Right lobe of liver (tissue), 6 donors: ENCODE measurements around the gene MEGF8. TPM values are rescaled to one million over a fixed set of nuclear protein-coding genes. Genes with fewer than 3 reads are reported as not detected.

ENCODE experiments used
- ATAC-seq, 4 donors: fragments of 200-7000 bp; cut with Tn5 transposase; one replicate each; pipeline ENCODE4 v1.9.1; 2020; ENCODE audit warnings: mild to moderate bottlenecking in 4 of 4, moderate library complexity in 4 of 4
- DNase-seq, 3 donors: peaks; one replicate each; pipeline ENCODE4 v3.0.0-alpha.2; 2020
- H3K27ac ChIP-seq, 3 donors: fragments of 200-600 bp; one replicate each; pipeline ENCODE4 v1.8.0; 2022
- H3K27me3 ChIP-seq, 2 donors: fragments of 200-600 bp; one replicate each; pipeline ENCODE4 v1.8.0; 2022
- H3K36me3 ChIP-seq, 4 donors: fragments of 200-600 bp; sonication (generic) in 1 of 4; one replicate each; pipeline versions ENCODE4 v1.5.1 to v1.8.0; 2017 to 2022; ENCODE audit warnings: control low read depth in 1 of 4
- H3K4me1 ChIP-seq, 4 donors: fragments of 200-600 bp; sonication (generic) in 1 of 4; one replicate each; pipeline versions ENCODE4 v1.5.1 to v1.8.0; 2017 to 2022; ENCODE audit warnings: control low read depth in 1 of 4
- H3K4me3 ChIP-seq, 3 donors: fragments of 200-600 bp; one replicate each; pipeline ENCODE4 v1.8.0; 2022
- H3K9me3 ChIP-seq, 4 donors: fragments of 200-600 bp; sonication (generic) in 1 of 4; one replicate each; pipeline versions ENCODE4 v1.5.1 to v1.8.0; 2017 to 2022; ENCODE audit warnings: control low read depth in 1 of 4
- POLR2A ChIP-seq: fragments of 450-650 bp; IDR thresholded peaks from one replicate; pipeline ENCODE4 v1.6.1; 2017; ENCODE audit warnings: antibody characterized with exemption, mild to moderate bottlenecking
- WGBS: methylation state at CpG from one replicate; pipeline ENCODE4 v1.1.6; 2018; ENCODE audit warnings: low coverage, low lambda C conversion rate; ENCODE audit not compliant: insufficient coverage; ENCODE audit errors: missing lambda C conversion rate; 5-methylcytosine and 5-hydroxymethylcytosine counted together
- intact Hi-C, 2 donors: fragments of 100-400 bp; cut with DNase I; formaldehyde crosslinking; loops; one replicate each; pipeline versions ENCODE4 v1.11.2 to v1.14.1; 2022
- long read RNA-seq: library from polyadenylated mRNA; unstranded; transcript quantifications from one replicate; pipeline ENCODE4 v2.0.0, GENCODE V29; 2019
- total RNA-seq, 6 experiments: library from RNA; depleted of rRNA in 2 of 6; stranded (reverse); fragments of >200 nt in 2 of 6; fragmentation: NEBNext Ultra II Directional in 3 of 6; extraction: Animal tissue kit (Norgen Biotek cat#: 25700) in 3 of 6; gene quantifications; one replicate each; pipeline versions ENCODE4 v1.1.0 to v1.2.4, GENCODE V29; 2016 to 2023
- TF ChIP-seq, protein P1 (sequence below), 4 donors: fragments of 200-600 bp in 3 of 4; fragments of 450-650 bp in 1 of 4; IDR thresholded peaks; one replicate each; pipeline versions ENCODE4 v1.5.1 to v1.8.0; 2016 to 2022; ENCODE audit warnings: antibody characterized with exemption in 4 of 4, mild to moderate bottlenecking in 2 of 4
- donor health status: DM: no; HTN: yes; CAD: no.
- donor health status: DM: no; HTN: no; CAD: no.
- donor health status: DM: no; HTN: no; CAD: no.
- donor health status: DM: no; HTN: yes; CAD: no.
- donor health status: DM: no; HTN: yes; CAD: no.

MEGF8 gene, protein sequence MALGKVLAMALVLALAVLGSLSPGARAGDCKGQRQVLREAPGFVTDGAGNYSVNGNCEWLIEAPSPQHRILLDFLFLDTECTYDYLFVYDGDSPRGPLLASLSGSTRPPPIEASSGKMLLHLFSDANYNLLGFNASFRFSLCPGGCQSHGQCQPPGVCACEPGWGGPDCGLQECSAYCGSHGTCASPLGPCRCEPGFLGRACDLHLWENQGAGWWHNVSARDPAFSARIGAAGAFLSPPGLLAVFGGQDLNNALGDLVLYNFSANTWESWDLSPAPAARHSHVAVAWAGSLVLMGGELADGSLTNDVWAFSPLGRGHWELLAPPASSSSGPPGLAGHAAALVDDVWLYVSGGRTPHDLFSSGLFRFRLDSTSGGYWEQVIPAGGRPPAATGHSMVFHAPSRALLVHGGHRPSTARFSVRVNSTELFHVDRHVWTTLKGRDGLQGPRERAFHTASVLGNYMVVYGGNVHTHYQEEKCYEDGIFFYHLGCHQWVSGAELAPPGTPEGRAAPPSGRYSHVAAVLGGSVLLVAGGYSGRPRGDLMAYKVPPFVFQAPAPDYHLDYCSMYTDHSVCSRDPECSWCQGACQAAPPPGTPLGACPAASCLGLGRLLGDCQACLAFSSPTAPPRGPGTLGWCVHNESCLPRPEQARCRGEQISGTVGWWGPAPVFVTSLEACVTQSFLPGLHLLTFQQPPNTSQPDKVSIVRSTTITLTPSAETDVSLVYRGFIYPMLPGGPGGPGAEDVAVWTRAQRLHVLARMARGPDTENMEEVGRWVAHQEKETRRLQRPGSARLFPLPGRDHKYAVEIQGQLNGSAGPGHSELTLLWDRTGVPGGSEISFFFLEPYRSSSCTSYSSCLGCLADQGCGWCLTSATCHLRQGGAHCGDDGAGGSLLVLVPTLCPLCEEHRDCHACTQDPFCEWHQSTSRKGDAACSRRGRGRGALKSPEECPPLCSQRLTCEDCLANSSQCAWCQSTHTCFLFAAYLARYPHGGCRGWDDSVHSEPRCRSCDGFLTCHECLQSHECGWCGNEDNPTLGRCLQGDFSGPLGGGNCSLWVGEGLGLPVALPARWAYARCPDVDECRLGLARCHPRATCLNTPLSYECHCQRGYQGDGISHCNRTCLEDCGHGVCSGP (N-terminal part only)
- 10 to 100 TPM in 1 of 6 experiments, 1 to 10 TPM in 5; 5.5 to 11.0 (median 8.7) TPM for total RNA-seq
- long read RNA-seq = 0 reads

DNA sequence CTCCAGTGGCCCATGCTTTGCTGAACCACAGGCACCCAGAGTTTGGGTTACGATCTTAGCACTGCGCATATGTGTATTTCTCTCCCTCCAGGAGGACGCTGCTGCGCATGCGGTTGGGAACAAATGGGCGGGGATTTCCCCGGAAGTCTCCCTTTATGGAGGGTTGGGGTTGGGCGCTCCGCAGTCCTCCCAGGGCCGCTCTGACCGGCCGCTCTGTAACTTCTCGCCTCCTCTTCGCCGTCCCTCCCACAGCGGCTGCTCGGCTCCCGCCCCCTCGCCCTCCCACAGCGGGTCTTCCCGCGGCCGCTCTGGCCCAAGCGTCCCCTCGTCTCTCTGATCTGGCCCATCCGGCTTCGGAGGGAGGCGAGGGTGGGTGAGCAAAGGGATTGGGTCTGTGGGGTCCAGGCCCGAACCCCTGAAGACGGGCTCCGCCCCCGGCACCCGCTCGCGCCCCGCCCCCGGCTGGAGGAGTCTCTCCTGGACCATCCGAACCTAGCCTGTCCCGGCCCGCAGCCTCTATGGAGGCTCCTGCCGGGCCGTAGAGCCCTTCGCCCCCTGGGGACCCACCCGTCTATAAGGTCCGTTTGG, at the start of gene MEGF8:
Gene MEGF8, plus strand, starts transcription at position 328 of the 588 bp plus-strand sequence. CDS start 609 bp downstream, outside the sequence.
- peak; percentile 96 to 98 (median 98) for DNase-seq
- intact Hi-C loops = loop anchor here in 1 of 2 donors (10.0 kb wide), 1 partner anchor 191 kb away; the partner anchor contains the start of gene POU2F2
- H3K36me3 ChIP-seq = no peaks in the 10 kb centered on the region
- TF ChIP-seq, protein P1, sequence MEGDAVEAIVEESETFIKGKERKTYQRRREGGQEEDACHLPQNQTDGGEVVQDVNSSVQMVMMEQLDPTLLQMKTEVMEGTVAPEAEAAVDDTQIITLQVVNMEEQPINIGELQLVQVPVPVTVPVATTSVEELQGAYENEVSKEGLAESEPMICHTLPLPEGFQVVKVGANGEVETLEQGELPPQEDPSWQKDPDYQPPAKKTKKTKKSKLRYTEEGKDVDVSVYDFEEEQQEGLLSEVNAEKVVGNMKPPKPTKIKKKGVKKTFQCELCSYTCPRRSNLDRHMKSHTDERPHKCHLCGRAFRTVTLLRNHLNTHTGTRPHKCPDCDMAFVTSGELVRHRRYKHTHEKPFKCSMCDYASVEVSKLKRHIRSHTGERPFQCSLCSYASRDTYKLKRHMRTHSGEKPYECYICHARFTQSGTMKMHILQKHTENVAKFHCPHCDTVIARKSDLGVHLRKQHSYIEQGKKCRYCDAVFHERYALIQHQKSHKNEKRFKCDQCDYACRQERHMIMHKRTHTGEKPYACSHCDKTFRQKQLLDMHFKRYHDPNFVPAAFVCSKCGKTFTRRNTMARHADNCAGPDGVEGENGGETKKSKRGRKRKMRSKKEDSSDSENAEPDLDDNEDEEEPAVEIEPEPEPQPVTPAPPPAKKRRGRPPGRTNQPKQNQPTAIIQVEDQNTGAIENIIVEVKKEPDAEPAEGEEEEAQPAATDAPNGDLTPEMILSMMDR (IDR thresholded peaks at IDR 0.05) = peak in 3 of 4 donors; percentile 88 to 92 (median 90)
- peak; percentile 74 for TF ChIP-seq POLR2A
- H3K27ac ChIP-seq = peak within 1 kb of the TSS; percentile 38 to 71 (median 62)
- H3K4me1 ChIP-seq = peaks cover 0 to 11% (median 0%) of the 10 kb centered on the region in 4 donors
- H3K4me3 ChIP-seq = peak within 1 kb of the TSS; percentile 95 to 97 (median 96)
- no peaks in the 10 kb centered on the region for H3K27me3 ChIP-seq
- WGBS = 0% methylated on average over 7 of the region's 45 CpGs
- peak; percentile 96 to 98 (median 98) for ATAC-seq
- H3K9me3 ChIP-seq = no peaks in the 10 kb centered on the region

DNA sequence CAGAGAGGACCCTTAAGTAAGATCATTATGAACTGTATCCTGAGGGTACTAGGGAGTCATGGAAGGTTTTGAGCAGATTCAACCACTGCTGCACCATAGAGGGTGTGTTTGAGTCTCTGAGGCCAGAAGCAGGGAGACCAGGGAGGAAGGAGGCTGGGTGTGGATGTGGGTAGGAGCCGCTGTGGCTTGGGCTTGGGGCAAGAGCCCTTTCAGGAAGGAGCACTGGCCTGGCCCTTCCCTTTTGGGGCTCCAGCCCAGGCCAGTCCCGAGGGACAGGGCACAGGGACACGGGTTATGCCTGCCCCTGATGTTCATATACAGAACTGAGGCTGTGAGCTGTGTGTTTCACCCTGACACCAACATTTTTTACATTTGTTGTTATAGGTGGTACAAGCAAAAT, 49.2 kb upstream of the MEGF8 start:
- peaks cover 0 to 25% (median 8%) of the 10 kb centered on the region in 4 donors for H3K36me3 ChIP-seq
- no peak for ATAC-seq
- H3K4me1 ChIP-seq = peaks cover 0 to 35% (median 17%) of the 10 kb centered on the region in 4 donors
- no peak overlapping the region for H3K4me3 ChIP-seq
- no peak for TF ChIP-seq POLR2A
- TF ChIP-seq, protein P1 (IDR thresholded peaks at IDR 0.05) = no peak
- intact Hi-C loops = no loop called here
- no peaks in the 10 kb centered on the region for H3K9me3 ChIP-seq
- no peak overlapping the region for H3K27ac ChIP-seq
- WGBS = 50% methylated on average over 1 of the region's 3 CpGs
- no peaks in the 10 kb centered on the region for H3K27me3 ChIP-seq
- DNase-seq = no peak

DNA sequence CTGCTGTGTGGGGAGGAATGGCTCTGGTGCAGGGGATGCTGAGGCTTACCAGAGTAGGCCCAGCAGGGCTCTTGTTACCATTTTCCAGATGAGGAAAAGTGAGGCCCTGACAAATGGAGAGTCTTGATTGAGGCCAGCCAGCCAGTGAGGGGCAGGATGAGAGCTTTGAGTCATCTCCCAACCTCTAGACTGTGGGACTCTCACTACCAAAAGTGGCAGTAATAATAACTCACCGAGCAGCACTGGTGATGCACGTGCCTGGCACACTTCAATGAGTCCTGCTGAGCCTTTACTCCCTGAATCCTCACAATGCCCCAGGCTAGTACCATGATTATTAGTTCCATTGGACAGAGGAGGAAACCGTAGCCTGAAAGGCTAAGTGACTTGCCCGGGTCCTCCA, 48.6 kb upstream of the MEGF8 start:
- DNase-seq (no peak), ATAC-seq (no peak)
- no peaks in the 10 kb centered on the region for H3K9me3 ChIP-seq
- peaks cover 0 to 37% (median 19%) of the 10 kb centered on the region in 4 donors for H3K4me1 ChIP-seq
- no peaks in the 10 kb centered on the region for H3K27me3 ChIP-seq
- peaks cover 0 to 25% (median 8%) of the 10 kb centered on the region in 4 donors for H3K36me3 ChIP-seq
- no peak overlapping the region for H3K4me3 ChIP-seq
- TF ChIP-seq, protein P1 (IDR thresholded peaks at IDR 0.05) = no peak
- no peak for TF ChIP-seq POLR2A
- no peak overlapping the region for H3K27ac ChIP-seq
- 71% methylated on average over 1 of the region's 4 CpGs for WGBS
- intact Hi-C loops = no loop called here
